GM12878 (cell line): Measurements from ENCODE around the gene NAALADL2. TPM values are rescaled to one million over a fixed set of nuclear protein-coding genes. Genes with fewer than 3 reads are reported as not detected.

ENCODE experiments used
- ATAC-seq: fragments of 200-7000 bp; cut with Tn5 transposase; 3 replicates; pipeline ENCODE4 v1.9.1; 2020; ENCODE audit warnings: mild to moderate bottlenecking, moderate library complexity
- BruUV-seq: library from RNA; stranded (reverse); fragments of 400-500 nt; replicated peaks from 2 replicates; lab custom pipeline; 2021; lab: Mats Ljungman, UMichigan
- CTCF ChIA-PET: fragments of 300-600 bp; sonication (Branson Sonifier 250); formaldehyde crosslinking; extraction: SDS; loops from one replicate; lab custom pipeline; 2021; ENCODE audit warnings: inconsistent platforms; lab: Yijun Ruan, JAX
- POLR2A ChIA-PET: fragments of 350-600 bp; formaldehyde crosslinking; extraction: SDS; loops from one replicate; lab custom pipeline; 2021; ENCODE audit warnings: inconsistent platforms; lab: Charles Lee
- RAD21 ChIA-PET: fragments of 300-600 bp; sonication (Branson Sonifier 250); formaldehyde crosslinking; loops from one replicate; lab custom pipeline; 2023; ENCODE audit warnings: antibody characterized with exemption; ENCODE audit not compliant: unreplicated experiment; lab: Charles Lee
- SMC1A ChIA-PET: fragments of 300-600 bp; sonication (Branson Sonifier 250); formaldehyde crosslinking; loops from one replicate; lab custom pipeline; 2023; ENCODE audit not compliant: unreplicated experiment, uncharacterized antibody; lab: Charles Lee
- DNase-seq: peaks from one replicate; pipeline ENCODE4 v3.0.0-alpha.2; 2011; ENCODE audit warnings: low read depth, low spot score
- FAIRE-seq: peaks from 3 replicates; lab custom pipeline; 2011; peaks lifted over from hg19 to GRCh38; lab: Jason Lieb, UNC
- H2AFZ ChIP-seq: 2 replicates; pipeline ENCODE4 v1.6.0; 2011; ENCODE audit warnings: low read depth, low read length, control low read depth; ENCODE audit not compliant: control insufficient read depth
- H3K27ac ChIP-seq: 2 replicates; pipeline ENCODE4 v1.5.1; 2011; ENCODE audit warnings: control low read depth; ENCODE audit not compliant: control insufficient read depth, insufficient read depth
- H3K27me3 ChIP-seq, 2 experiments: replicated peaks in 1 of 2; 2 replicates each; pipeline versions ENCODE4 v1.6.0 to v1.6.1; 2011; ENCODE audit warnings: low read length in 1 of 2; ENCODE audit not compliant: control insufficient read depth in 2 of 2, insufficient read depth in 2 of 2
- H3K36me3 ChIP-seq, 2 experiments: 2 replicates each; pipeline ENCODE4 v1.5.1; 2011; ENCODE audit warnings: low read length in 1 of 2; ENCODE audit not compliant: control insufficient read depth in 2 of 2, insufficient read depth in 2 of 2
- H3K4me1 ChIP-seq: 2 replicates; pipeline ENCODE4 v1.6.1; 2011; ENCODE audit warnings: mild to moderate bottlenecking, low read length, moderate library complexity, mixed read lengths; ENCODE audit not compliant: control insufficient read depth, insufficient read depth
- H3K4me2 ChIP-seq: 2 replicates; pipeline ENCODE4 v1.6.0; 2011; ENCODE audit warnings: control low read depth; ENCODE audit not compliant: control insufficient read depth, insufficient read depth
- H3K4me3 ChIP-seq: fragments of 200-600 bp; sonication (generic); 2 replicates; pipeline ENCODE4 v1.5.1; 2016
- H3K79me2 ChIP-seq: 2 replicates; pipeline ENCODE4 v1.6.0; 2011; ENCODE audit warnings: low read length; ENCODE audit not compliant: control insufficient read depth, insufficient read depth
- H3K9ac ChIP-seq: 2 replicates; pipeline ENCODE4 v1.8.0; 2011; ENCODE audit warnings: low read length, control low read depth, mixed read lengths; ENCODE audit not compliant: control insufficient read depth, insufficient read depth
- H3K9me3 ChIP-seq: replicated peaks from 3 replicates; pipeline ENCODE4 v1.5.1; 2011; ENCODE audit warnings: mild to moderate bottlenecking, low read length; ENCODE audit not compliant: control insufficient read depth, insufficient read depth
- H4K20me1 ChIP-seq: 2 replicates; pipeline ENCODE4 v1.6.0; 2011; ENCODE audit not compliant: control insufficient read depth, insufficient read depth
- BCLAF1 ChIP-seq: fragments of 450-650 bp; IDR thresholded peaks from 2 replicates; pipeline ENCODE4 v1.6.1; 2017; ENCODE audit warnings: antibody characterized with exemption, mild to moderate bottlenecking, moderate library complexity
- CBX5 ChIP-seq: sonication (generic); IDR thresholded peaks from 2 replicates; pipeline ENCODE4 v1.6.1; 2016; ENCODE audit warnings: low read depth, moderate library complexity, mild to moderate bottlenecking, inconsistent platforms
- CREM ChIP-seq: IDR thresholded peaks from 2 replicates; pipeline ENCODE4 v1.6.1; 2014; ENCODE audit warnings: antibody characterized with exemption, low read depth
- EP300 ChIP-seq, 2 experiments: fragments of 150-350 bp in 1 of 2; IDR thresholded peaks; 2 replicates each; pipeline ENCODE4 v1.6.1; 2011 to 2012; ENCODE audit warnings: low read depth in 2 of 2, low read length in 2 of 2, borderline replicate concordance in 1 of 2, improper control_type of control experiment in 1 of 2, inconsistent platforms in 1 of 2; ENCODE audit not compliant: control insufficient read depth in 1 of 2
- KDM1A ChIP-seq: fragments of 200-600 bp; sonication (generic); IDR thresholded peaks from 2 replicates; pipeline ENCODE4 v1.6.1; 2016; ENCODE audit warnings: borderline replicate concordance
- RB1 ChIP-seq: fragments of 450-650 bp; formaldehyde crosslinking; IDR thresholded peaks from 2 replicates; pipeline ENCODE4 v1.6.1; 2017; ENCODE audit warnings: mild to moderate bottlenecking, borderline replicate concordance
- RELA ChIP-seq: fragments of 450-650 bp; IDR thresholded peaks from 2 replicates; pipeline ENCODE4 v1.8.0; 2014; ENCODE audit warnings: borderline replicate concordance; ENCODE audit not compliant: partially characterized antibody
- RFX5 ChIP-seq: IDR thresholded peaks from 2 replicates; pipeline ENCODE4 v1.6.1; 2011; ENCODE audit warnings: low read depth, low read length, improper control_type of control experiment
- ZNF217 ChIP-seq: fragments of 450-650 bp; IDR thresholded peaks from 2 replicates; pipeline ENCODE4 v1.6.1; 2017; ENCODE audit warnings: antibody characterized with exemption, mild to moderate bottlenecking
- ZNF592 ChIP-seq: fragments of 450-650 bp; IDR thresholded peaks from 2 replicates; pipeline ENCODE4 v1.6.1; 2017; ENCODE audit warnings: mild to moderate bottlenecking, moderate library complexity
- WGBS: methylation state at CpG from one replicate; pipeline ENCODE4 v1.1.6; 2016; ENCODE audit warnings: low lambda C conversion rate; ENCODE audit not compliant: insufficient replicate concordance, insufficient coverage; ENCODE audit errors: missing lambda C conversion rate; 5-methylcytosine and 5-hydroxymethylcytosine counted together
- in situ Hi-C: fragments of 300-500 bp; cut with MboI; formaldehyde crosslinking; loops from 9 replicates; pipeline ENCODE4 v1.14.3; 2018; ENCODE audit warnings: mixed read lengths
- intact Hi-C: fragments of 100-400 bp; cut with micrococcal nuclease; formaldehyde crosslinking; loops from one replicate; pipeline ENCODE4 v1.14.2; 2022; ENCODE audit not compliant: unreplicated experiment
- polyA plus RNA-seq, 11 experiments: library from polyadenylated mRNA; depleted of rRNA in 4 of 11; unstranded in 6 of 11; stranded (reverse) in 5 of 11; fragments of >200 nt; fragmentation: Nextera tagmentation in 4 of 11; fragmentation: Illumina TruSeq in 1 of 11; extraction: Ambion mirVana in 4 of 11; extraction: Trizol in 1 of 11; gene quantifications; 1 replicate in 1 of 11; 2 replicates in 10 of 11; pipeline versions ENCODE4 v1.2.1 to v1.2.3, GENCODE V29; 2011 to 2016; ENCODE audit warnings: inconsistent platforms in 2 of 11, missing spikeins in 2 of 11, low read depth in 1 of 11
- total RNA-seq, 4 experiments: library from RNA; depleted of rRNA in 3 of 4; stranded (reverse); fragments of >200 nt in 3 of 4; fragmentation: Illumina TruSeq in 1 of 4; extraction: Trizol in 1 of 4; gene quantifications; 2 replicates each; pipeline versions ENCODE4 v1.2.1 to v1.2.3, GENCODE V29; 2013 to 2021

The NAALADL2 gene
- total and polyA plus RNA-seq, 10 of the 15 experiments (the other 5 are each of a cell fraction or from before 2014, with no cell fraction given): 0.06 to 10.8 (median 0.46) TPM

- TF ChIP-seq EP300 (IDR thresholded peaks at IDR 0.05; ENCODE audit: borderline replicate concordance in 1 of 2, control insufficient read depth in 1 of 2, low read depth in 2 of 2, low read length in 2 of 2): no peak
These were observed 539.5 kb downstream of the NAALADL2 start (continued) for GRCh38 chr3:175398676-175399075.

- H3K4me1 ChIP-seq: no peaks in the 10 kb centered on the region
- DNase-seq: no peak
- no peaks in the 10 kb centered on the region for H4K20me1 ChIP-seq
- H3K27me3 ChIP-seq: no peaks in the 10 kb centered on the region
- no peak overlapping the region for H3K4me3 ChIP-seq
- H3K4me2 ChIP-seq: no peak overlapping the region
- POLR2A ChIA-PET: no interaction called here
- TF ChIP-seq RFX5: no peak
- no peak for TF ChIP-seq KDM1A
- no peak for TF ChIP-seq RELA
- TF ChIP-seq CBX5: no peak
- no peak for TF ChIP-seq ZNF592
- TF ChIP-seq CREM: no peak
- TF ChIP-seq ZNF217: no peak
- TF ChIP-seq RB1: no peak
- TF ChIP-seq BCLAF1: no peak
- no peaks in the 10 kb centered on the region; the same call in 2 of the 3 replicates for H3K9me3 ChIP-seq
- H3K9ac ChIP-seq: no peak overlapping the region
- CTCF ChIA-PET: no interaction called here
- no peak overlapping the region for H3K27ac ChIP-seq
- SMC1A ChIA-PET: no interaction called here
- in situ Hi-C loops (no loop called here), intact Hi-C loops (no loop called here)
- 31% methylated on average over 5 of the region's 5 CpGs for whole genome bisulfite sequencing
- no peak for ATAC-seq
- H2AFZ ChIP-seq: no peak overlapping the region
- no peaks in the 10 kb centered on the region for H3K79me2 ChIP-seq
- H3K36me3 ChIP-seq: no peaks in the 10 kb centered on the region
- BruUV-seq: no TSS peak
- RAD21 ChIA-PET: no interaction called here
- no peak for FAIRE-seq
These were observed 540.2 kb downstream of the NAALADL2 start for GRCh38 chr3:175399156-175399840.
